GM06990 (cell line): ENCODE results near the gene ZNF865.
"Not testable (repeated sequence)": the region's sequence is repeated elsewhere in the genome, so short reads cannot be mapped to it uniquely, and the experiment has no call there.

ENCODE experiments used
- DNase-seq: peaks from one replicate; pipeline ENCODE4 v3.0.0-alpha.2; 2011; ENCODE audit not compliant: insufficient read length; ENCODE audit errors: extremely low read depth
- H3K27me3 ChIP-seq: replicated peaks from 2 replicates; pipeline ENCODE4 v1.6.0; 2011; ENCODE audit warnings: low read length; ENCODE audit not compliant: control insufficient read depth, insufficient read depth
- H3K36me3 ChIP-seq: 2 replicates; pipeline ENCODE4 v1.5.1; 2011; ENCODE audit warnings: low read length; ENCODE audit not compliant: control insufficient read depth, insufficient read depth
- H3K4me3 ChIP-seq: replicated peaks from 2 replicates; pipeline ENCODE4 v1.5.1; 2011; ENCODE audit warnings: low read depth, mild to moderate bottlenecking, control low read depth, low read length
- TF ChIP-seq, protein P1 (sequence below): IDR thresholded peaks from 2 replicates; pipeline ENCODE4 v1.5.1; 2011; ENCODE audit warnings: low read length, control low read depth, mild to moderate bottlenecking, inconsistent platforms; ENCODE audit not compliant: insufficient read depth, poor library complexity, severe bottlenecking

ZNF865 gene

DNA sequence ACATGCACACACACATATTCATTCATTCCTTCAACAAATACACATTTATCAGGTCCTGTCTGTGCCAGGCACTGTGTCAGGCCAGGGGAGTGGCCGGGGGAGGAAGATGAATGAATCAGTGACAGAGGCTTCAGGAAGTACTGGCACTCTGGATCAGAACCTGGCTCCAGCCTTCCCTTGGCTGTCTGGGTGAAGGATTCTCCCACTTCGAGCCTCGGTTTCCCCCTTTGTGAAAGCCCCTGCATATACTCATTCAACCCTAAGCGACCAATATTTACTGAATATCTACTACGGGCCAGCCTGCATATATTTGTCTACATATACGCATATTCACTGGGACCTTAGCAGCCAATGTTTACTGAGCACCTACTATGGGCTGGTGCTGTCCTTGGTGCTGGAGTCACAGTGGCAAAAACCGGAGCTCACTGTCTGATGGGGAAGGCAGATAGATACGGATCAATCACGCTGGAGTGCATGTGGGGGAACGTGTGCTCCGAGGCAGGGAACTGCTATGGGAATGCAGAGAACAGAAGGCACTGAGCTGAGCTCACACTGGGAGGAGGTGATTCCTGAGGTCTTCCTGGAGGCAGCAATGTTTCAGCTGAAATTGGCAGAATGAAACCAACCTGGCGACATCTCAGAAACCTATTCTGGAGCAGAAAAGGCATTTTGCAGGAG, 24.2 kb upstream of the ZNF865 start:
- Histone ChIP-seq H3K36me3 (peaks cover 2% of the 10 kb centered on the region), H3K4me3 (peak overlapping the region; percentile 85), H3K27me3 (no peaks in the 10 kb centered on the region; the same call in 1 of the 2 replicates)
- TF ChIP-seq, protein P1, sequence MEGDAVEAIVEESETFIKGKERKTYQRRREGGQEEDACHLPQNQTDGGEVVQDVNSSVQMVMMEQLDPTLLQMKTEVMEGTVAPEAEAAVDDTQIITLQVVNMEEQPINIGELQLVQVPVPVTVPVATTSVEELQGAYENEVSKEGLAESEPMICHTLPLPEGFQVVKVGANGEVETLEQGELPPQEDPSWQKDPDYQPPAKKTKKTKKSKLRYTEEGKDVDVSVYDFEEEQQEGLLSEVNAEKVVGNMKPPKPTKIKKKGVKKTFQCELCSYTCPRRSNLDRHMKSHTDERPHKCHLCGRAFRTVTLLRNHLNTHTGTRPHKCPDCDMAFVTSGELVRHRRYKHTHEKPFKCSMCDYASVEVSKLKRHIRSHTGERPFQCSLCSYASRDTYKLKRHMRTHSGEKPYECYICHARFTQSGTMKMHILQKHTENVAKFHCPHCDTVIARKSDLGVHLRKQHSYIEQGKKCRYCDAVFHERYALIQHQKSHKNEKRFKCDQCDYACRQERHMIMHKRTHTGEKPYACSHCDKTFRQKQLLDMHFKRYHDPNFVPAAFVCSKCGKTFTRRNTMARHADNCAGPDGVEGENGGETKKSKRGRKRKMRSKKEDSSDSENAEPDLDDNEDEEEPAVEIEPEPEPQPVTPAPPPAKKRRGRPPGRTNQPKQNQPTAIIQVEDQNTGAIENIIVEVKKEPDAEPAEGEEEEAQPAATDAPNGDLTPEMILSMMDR = no peak
- DNase-seq = no peak

DNA sequence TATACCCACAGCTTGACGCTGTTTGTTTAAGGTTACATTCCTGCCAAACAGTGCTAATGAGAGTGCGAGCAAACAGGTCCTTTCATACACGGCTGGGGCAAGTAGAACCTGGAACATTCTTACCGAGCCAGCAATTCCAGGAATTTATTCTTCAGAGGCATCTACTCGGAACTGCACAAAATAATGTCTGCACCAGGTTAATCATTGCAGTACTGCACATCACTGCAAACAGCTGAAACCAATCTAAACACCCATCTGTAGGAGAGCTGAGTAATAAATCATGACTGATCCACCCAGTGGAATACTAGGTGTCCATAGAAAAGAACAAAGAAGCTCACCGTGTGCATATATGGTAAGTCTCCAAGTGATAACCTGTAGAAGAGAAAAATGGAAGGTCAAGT, 23.6 kb upstream of the ZNF865 start:
- Histone ChIP-seq H3K4me3 (no peak overlapping the region), H3K36me3 (peaks cover 2% of the 10 kb centered on the region), H3K27me3 (no peaks in the 10 kb centered on the region; the same call in 1 of the 2 replicates)
- no peak for DNase-seq
- TF ChIP-seq, protein P1 = no peak

DNA sequence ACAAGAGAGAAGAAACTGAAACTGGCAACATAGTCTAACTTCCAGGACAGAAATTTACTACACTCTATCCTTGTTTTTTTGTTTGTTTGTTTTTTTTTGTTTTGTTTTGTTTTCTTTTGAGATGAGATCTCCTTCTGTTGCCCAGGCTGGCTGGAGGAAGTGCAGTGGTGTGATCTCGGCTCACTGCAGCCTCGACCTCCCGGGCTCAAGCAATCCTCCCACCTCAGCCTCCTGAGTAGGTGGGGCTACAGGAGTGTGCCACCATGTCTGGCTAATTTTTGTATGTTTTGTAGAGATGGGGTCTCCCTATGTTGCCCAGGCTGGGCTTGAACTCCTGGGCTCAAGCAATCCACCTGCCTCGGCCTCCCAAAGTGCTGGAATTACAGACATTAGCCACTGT, 23.2 kb upstream of the ZNF865 start:
- H3K4me3 ChIP-seq, H3K27me3 ChIP-seq, H3K36me3 ChIP-seq, DNase-seq: not testable (repeated sequence)

DNA sequence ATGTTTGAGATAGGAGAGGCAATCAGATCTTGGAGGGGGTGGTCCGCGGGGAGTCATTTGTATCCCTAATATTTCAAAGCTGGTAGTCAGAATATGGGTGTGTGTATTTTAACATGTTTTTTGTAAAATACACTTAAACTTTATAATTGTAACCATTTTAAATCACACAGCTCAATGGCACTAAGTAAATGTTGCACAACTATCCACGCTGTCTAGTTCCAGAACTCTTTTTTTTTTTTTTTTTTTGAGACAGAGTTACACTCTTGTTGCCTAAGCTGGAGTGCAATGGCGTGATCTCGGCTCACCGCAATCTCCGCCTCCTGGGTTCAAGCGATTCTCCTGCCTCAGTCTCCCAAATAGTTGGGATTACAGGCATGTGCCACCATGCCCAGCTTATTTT, 21.6 kb upstream of the ZNF865 start:
- H3K36me3 ChIP-seq, DNase-seq: not testable (repeated sequence)

DNA sequence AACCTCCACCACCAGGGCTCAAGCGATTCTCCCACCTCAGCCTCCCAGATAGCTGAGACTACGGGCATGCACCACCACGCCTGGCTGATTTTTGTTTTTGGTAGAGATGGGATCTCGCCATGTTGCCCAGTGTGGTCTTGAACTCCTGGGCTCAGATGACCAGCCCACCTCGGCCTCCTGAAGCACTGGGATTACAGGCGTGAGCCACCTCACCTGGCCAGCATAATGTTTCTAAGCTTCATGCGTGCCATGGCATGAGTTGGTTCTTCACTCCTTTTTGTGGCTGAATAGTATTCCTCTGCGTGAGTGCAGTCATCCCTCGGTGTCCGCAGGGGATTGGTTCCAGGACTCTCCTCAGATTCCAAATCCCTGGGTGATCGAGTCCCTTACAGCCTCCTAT, 20.6 kb upstream of the ZNF865 start:
- TF ChIP-seq, protein P1 = no peak
- Histone ChIP-seq H3K4me3 (no peak overlapping the region), H3K27me3 (no peaks in the 10 kb centered on the region; the same call in 1 of the 2 replicates), H3K36me3 (no peaks in the 10 kb centered on the region)
- DNase-seq = no peak

More for the DNA sequence above, 21.6 kb upstream of the ZNF865 start:
- not testable (repeated sequence) for H3K4me3 ChIP-seq, H3K27me3 ChIP-seq

DNA sequence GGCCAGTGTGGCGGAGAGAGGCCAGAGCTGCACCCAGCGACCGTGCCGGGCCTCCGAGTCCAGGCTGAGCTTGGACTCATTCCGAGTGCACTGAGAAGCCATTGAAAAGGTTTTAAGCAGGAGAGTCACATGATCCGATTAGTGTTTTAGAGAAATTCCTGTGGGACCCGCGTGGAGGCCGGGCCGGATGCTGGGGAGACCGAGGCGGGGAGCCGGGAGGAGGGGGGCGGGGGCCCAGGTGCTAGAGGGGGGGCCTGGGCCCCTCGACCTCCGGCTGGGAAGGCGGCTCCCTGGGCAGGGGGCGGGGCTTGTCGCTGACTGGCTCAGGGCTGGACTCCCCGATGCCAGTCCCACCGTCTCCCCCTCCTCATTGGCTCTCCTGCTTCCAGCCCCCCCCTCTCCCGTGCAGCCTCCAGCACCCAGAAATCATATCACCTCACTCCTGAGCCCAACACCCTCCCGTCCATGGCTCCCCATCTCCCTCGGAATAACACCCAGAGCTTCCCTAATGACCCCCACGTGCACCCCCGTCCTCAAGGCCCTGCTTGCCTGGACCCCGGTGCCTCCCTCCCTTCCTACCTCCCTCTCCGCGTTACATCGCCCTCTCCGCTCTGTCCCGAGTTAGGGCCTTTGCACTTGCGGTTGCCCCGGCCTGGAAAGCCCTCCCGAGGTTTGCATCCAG, 19.6 kb upstream of the ZNF865 start:
- Histone ChIP-seq H3K27me3 (no peaks in the 10 kb centered on the region; the same call in 1 of the 2 replicates), H3K36me3 (no peaks in the 10 kb centered on the region), H3K4me3 (no peak overlapping the region)
- DNase-seq = peak; percentile 61
- TF ChIP-seq, protein P1 = no peak
